Choroid plexus epithelial cell (primary cell): ENCODE measurements around the gene PRSS38.
A peak's percentile ranks its signal among the peaks of the same experiment; 100 is the strongest.

Experiments used
- DNase-seq: peaks from one replicate; pipeline ENCODE4 v3.0.0-alpha.2; 2010; ENCODE audit warnings: low read depth
- H3K4me3 ChIP-seq: 2 replicates; pipeline ENCODE4 v1.5.1; 2011; ENCODE audit warnings: low read depth, mild to moderate bottlenecking, control low read depth, low read length, moderate library complexity
- CTCF ChIP-seq: conservative IDR thresholded peaks from 2 replicates; pipeline ENCODE4 v1.5.1; 2011; ENCODE audit warnings: low read depth, mild to moderate bottlenecking, control low read depth, inconsistent platforms, low read length, moderate library complexity

The PRSS38 gene

DNA sequence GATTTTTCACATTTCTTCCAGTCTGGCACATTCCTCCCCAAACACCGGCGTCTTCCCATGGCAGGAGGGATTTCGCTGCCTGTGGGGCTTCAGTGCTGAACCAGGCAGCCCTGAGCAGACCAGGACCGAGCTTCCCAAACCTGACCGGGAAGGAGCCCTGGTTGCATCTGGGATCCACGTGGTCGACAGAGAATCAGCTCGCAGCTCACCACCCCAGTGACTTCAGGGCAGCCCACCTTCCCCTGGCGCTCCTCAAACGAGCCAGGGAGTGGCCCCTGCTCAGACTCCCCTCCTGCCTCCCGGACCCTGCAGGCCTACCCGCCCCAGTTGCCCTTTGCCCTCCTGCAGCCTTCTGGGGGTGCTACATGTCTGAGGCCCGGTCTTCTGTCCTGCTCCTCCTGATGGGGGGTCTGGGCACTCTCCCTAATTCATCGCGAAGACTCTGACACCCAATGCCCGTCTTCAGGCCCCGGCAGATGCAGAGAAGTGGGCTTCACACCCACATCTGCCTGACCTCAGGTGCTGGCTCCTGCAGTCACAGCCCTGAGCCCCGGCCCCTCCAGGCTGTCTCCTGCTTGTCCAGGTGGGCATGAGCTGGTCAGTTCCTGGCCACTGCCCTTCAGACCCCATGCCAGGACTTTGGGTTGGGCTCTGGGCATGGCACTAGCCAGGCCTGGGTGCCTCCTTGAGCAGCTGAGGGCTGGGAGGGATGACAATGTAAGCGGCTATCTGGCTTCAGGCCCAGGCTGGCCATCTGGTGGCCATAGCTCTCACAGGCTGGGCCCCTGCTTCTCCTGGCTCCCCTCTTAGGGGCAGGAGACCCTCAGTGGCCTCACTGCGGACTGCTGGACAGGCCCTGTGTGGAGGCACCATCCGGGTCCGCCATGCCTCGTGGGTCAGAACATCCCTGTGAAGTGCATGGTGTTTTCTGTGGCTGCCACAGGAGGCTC, 26.1 kb upstream of the PRSS38 start:
- no peak overlapping the region for H3K4me3 ChIP-seq
- peak; percentile 32 for TF ChIP-seq CTCF
- DNase-seq, result peak; percentile 20

- no peak for DNase-seq
- no peak overlapping the region for H3K4me3 ChIP-seq
- TF ChIP-seq CTCF, result no peak
Observed at GRCh38 chr1:227790034-227790400, 25.5 kb upstream of the PRSS38 start.

GRCh38 chr1:227790868-227791267, 24.6 kb upstream of the PRSS38 start:
- no peak for TF ChIP-seq CTCF
- no peak overlapping the region for H3K4me3 ChIP-seq
- DNase-seq, result no peak

DNA sequence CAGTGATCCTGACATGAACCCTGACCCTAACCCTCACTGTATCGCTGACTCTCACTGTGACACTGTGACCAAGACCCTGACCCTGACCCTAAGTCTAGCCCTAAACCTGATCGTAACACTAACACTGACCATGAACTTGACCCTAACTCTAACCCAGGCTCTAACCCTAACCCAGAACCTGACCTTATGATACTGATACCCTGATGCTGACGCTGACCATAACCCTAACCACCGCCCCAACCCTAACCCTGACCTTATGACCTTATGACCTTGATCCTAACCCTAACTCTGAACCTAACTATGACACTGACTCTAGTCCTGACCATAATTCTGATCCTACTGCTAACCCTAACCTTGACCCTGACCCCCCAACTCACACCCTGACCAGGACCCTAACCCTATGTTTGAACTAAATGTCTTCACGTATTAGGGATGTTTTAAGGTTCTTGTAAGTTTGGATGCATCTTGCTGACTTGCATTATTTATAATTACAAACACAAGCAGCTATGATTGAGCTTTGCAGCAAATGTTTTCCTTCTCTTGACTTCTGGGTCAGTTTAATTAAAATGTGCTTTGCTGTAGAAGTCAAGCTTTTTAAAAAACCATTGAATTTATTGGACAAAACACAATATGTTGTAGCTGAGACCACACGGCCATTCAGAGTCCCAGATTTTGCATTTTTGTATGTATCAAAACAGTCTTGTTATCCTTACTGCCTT, 23.9 kb upstream of the PRSS38 start:
- TF ChIP-seq CTCF, result no peak

DNA sequence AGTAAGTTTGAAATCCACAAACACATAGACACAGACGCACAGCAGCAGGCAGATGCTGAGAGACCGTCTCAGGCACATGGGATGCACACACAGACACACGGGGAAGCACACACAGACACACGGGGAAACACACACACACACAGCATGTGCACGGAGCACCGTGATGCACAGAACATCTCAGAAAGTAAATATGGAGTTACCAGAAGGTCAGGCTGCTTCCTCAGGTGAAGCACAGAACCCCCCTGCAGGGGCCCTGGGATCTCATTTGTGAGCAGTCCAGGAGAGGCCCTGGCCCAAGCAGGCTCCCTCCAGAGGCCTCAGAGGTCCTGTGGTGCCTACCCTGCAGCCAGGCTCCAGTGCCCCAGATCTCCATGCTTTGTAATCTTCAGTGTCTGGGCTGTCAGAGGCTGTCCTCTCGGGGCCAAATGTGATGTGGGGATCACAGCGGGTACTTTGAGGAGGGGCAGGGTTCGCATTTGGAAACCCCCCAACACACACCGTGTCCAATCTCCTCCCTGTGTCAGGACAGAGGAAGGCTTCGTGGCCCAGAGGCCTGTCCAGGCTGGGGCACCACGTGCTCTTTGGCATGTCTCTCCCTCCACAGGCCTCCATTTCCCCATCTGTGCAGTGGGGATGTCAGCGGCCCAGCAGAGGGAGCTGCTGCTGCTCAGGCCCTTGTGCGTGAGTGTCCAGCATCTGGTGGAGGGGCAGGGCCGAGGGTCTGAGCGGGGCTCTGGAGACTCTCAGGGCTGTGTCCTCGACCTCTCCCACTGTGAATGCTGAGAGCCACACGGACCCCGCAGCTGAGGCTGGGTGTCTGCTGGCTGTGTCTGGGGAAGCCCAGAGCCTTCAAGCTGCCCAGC, 23.0 kb upstream of the PRSS38 start:
- peak; percentile 25 for TF ChIP-seq CTCF
- H3K4me3 ChIP-seq, result no peak overlapping the region
- no peak for DNase-seq

More for the DNA sequence above, 23.9 kb upstream of the PRSS38 start:
- no peak for DNase-seq
- no peak overlapping the region for H3K4me3 ChIP-seq

- TF ChIP-seq CTCF, result no peak
- DNase-seq, result no peak
Observed at GRCh38 chr1:227793079-227793947, 22.2 kb upstream of the PRSS38 start.

More at GRCh38 chr1:227793079-227793947, 22.2 kb upstream of the PRSS38 start:
- H3K4me3 ChIP-seq, result no peak overlapping the region
